Measurements from ENCODE around the gene CT47C1.

CT47C1 gene

DNA sequence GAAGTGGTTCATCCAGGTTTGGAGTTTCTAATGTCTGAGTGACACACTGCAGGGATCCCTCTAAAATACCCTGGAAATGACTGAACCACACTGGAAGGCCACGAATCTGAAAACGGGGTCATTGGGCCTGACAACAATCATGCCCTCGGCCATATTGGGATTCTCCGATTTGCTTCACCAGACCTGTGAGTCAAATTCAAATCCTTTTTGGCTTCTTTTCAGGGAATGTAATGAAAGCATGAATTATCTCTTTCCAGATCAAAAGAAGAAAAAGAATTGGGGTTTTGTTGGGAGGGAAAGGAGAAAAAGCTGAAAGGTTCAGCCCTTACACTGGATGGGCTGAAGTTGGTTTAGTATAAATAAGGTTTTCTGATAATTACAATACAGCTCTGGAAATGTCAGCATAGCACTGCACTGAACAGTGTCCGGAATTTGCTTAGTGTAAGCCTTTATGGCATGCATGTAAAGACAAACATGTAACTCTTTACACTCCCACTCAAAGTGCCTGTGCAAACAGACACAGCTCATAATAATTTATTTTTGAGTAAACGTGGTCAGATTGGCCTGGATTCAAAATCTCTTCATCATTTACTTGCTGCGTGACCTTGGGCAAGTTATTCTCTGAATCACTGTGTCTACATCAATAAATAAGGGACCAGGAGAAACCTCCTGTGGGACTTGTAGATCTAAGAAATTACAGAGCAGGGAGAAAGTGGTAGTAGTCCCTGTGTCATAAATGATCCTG, 21.4 kb downstream of the CT47C1 start:
- Mint-ChIP-seq H3K4me3 (no peak overlapping the region), H3K9me3 (no peaks in the 10 kb centered on the region), H3K4me1 (ENCODE audit: low read depth) (no peaks in the 10 kb centered on the region), H3K36me3 (ENCODE audit: low read depth) (no peaks in the 10 kb centered on the region), H3K27me3 (ENCODE audit: low read depth) (peaks cover 2% of the 10 kb centered on the region), H3K27ac (no peak overlapping the region)
- no peak for DNase-seq (ENCODE audit: low spot score)

DNA sequence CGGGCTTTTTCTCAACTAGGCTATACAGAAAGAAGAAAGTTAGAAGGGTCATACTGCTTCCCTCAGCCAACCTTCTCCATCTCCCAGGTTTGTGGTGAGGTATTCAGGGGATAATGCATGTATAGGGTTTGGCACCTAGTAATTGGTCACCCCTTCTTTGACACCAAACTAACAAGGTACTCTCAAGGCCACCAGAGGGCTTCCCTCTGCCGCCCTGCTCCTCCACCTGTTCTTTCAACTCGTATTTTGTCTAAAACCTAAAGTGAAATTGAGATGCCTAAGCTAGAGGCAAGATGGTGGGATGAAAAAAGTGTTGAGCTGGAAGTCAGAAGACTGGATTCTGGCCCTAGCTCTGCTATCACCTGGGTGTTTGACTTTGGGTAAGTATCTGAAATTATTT, 22.0 kb downstream of the CT47C1 start:
- Mint-ChIP-seq H3K27ac (no peak overlapping the region), H3K4me3 (no peak overlapping the region), H3K4me1 (ENCODE audit: low read depth) (no peaks in the 10 kb centered on the region), H3K9me3 (no peaks in the 10 kb centered on the region), H3K27me3 (ENCODE audit: low read depth) (peaks cover 2% of the 10 kb centered on the region), H3K36me3 (ENCODE audit: low read depth) (no peaks in the 10 kb centered on the region)
- no peak for DNase-seq (ENCODE audit: low spot score)

DNA sequence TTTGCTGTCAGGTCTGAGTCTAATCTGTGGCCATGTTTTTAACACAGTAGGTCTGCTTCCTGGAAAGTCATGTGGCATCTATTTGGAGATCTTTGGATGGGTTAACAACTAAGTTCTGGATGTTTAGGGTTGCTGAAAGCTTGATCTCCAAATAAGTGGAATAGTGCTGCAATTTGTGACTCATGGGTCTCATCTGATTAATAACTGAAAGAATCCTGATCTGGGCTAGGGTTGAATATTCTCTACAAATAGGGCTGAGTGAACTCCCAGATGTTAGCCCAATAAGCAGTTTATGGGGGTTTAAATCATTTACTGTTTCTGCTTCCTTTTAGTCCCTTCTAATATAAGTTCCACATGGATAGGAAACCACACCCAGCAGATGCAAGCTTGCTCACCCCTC, 23.1 kb downstream of the CT47C1 start:
- H3K9me3 Mint-ChIP-seq = no peaks in the 10 kb centered on the region
- no peak overlapping the region for H3K27ac Mint-ChIP-seq
- no peaks in the 10 kb centered on the region for H3K4me1 Mint-ChIP-seq (ENCODE audit: low read depth)
- no peaks in the 10 kb centered on the region for H3K36me3 Mint-ChIP-seq (ENCODE audit: low read depth)
- H3K4me3 Mint-ChIP-seq = no peak overlapping the region
- peaks cover 2% of the 10 kb centered on the region for H3K27me3 Mint-ChIP-seq (ENCODE audit: low read depth)
- no peak for DNase-seq (ENCODE audit: low spot score)

DNA sequence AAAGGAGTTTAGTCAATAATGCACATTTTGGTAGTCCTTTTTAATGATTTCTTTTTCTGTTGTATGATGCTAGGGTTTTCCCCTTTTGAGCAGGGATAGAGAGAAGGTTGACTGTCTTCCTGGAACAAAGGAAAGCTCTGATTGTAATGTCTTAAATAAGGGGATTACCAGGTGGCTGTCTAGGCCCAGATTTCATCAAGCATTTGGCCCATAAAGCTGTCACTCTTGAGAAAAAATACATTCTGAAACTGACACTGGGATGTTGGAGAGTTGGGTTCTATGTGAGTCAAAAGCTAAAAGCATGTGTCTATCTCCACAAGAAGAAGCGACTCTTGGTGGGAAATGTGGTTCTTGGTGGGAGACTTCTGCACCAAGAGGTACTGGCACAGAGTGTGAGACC, 28.4 kb downstream of the CT47C1 start:
- Mint-ChIP-seq H3K36me3 (ENCODE audit: low read depth) (no peaks in the 10 kb centered on the region), H3K9me3 (no peaks in the 10 kb centered on the region), H3K4me1 (ENCODE audit: low read depth) (no peaks in the 10 kb centered on the region), H3K27ac (no peak overlapping the region), H3K27me3 (ENCODE audit: low read depth) (peaks cover 6% of the 10 kb centered on the region), H3K4me3 (no peak overlapping the region)
- DNase-seq (ENCODE audit: low spot score) = no peak

DNA sequence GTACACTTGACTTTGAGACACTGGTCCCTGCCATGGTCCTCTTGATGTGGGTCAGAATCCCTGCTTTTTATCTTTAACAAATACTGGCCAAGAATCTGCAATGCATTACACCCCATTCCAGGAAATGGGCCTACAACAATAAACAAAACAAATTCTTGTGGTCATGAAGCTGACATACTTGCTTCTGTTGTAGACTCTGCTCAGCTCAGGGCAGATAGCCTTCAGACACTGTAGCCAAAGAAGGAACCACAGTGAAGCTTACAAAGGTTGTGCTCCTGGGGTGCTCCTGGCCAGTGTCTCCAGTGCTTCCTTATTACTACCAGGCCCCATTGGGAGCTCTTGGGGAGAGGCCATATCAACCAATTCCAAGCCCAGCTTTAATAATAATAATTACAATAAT, 33.0 kb downstream of the CT47C1 start:
- no peak overlapping the region for H3K4me3 Mint-ChIP-seq
- H3K36me3 Mint-ChIP-seq (ENCODE audit: low read depth) = no peaks in the 10 kb centered on the region
- no peaks in the 10 kb centered on the region for H3K9me3 Mint-ChIP-seq
- no peaks in the 10 kb centered on the region for H3K4me1 Mint-ChIP-seq (ENCODE audit: low read depth)
- H3K27me3 Mint-ChIP-seq (ENCODE audit: low read depth) = peaks cover 3% of the 10 kb centered on the region
- no peak for DNase-seq (ENCODE audit: low spot score)
- H3K27ac Mint-ChIP-seq = no peak overlapping the region

DNA sequence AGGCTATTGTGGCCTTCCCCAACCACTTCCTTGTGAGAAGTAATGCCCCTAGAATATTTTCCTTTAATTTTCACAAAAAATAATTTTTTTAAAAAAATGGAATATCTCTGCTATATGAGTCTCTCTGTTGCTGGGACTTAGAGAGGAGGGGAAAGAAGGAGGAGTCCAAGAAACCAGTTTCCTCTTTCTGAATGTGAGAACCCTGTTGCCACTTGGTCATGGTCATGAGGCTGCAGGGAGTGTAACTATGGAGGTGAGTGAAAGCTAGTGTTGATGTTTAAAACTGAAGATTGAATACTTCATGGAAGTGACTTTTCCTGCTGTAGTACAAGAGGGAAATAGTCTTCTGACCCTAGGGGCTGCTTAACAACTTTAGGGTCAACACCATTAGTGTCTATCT, 34.4 kb downstream of the CT47C1 start:
- no peaks in the 10 kb centered on the region for H3K36me3 Mint-ChIP-seq (ENCODE audit: low read depth)
- H3K27me3 Mint-ChIP-seq (ENCODE audit: low read depth) = peaks cover 3% of the 10 kb centered on the region
- no peak overlapping the region for H3K27ac Mint-ChIP-seq
- H3K9me3 Mint-ChIP-seq = no peaks in the 10 kb centered on the region
- H3K4me3 Mint-ChIP-seq = no peak overlapping the region
- no peaks in the 10 kb centered on the region for H3K4me1 Mint-ChIP-seq (ENCODE audit: low read depth)
- no peak for DNase-seq (ENCODE audit: low spot score)

DNA sequence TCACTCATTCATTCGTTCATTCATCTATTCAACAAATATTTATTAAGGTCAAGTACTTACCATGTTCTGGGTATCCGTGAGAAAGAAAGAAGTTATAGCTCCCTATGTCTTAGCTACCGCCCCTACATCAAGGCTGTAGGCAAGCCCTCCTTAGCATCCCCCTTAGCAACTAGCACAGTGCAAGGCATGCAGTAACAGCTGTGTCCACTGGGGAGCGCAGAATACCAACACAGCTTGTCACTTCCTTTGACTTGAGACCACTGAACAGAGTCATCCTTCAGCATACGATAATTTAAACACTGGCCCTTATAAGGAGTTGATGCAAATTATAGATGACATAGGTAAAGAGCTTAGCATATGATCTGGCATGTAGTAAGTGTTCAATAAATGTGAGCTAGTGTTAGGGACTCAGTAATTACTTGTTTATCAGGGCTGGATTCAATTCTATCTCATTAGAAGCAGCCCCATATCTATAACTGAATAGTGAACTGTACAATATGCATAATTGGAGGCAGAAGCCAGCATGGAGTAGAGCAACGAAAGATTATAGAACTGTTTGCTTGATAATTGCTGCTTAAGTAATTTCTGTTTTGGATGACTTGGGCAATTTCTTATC, 46.1 kb downstream of the CT47C1 start:
- H3K4me1 Mint-ChIP-seq (ENCODE audit: low read depth) = no peaks in the 10 kb centered on the region
- no peaks in the 10 kb centered on the region for H3K9me3 Mint-ChIP-seq
- H3K27ac Mint-ChIP-seq = no peak overlapping the region
- H3K27me3 Mint-ChIP-seq (ENCODE audit: low read depth) = peaks cover 2% of the 10 kb centered on the region
- no peaks in the 10 kb centered on the region for H3K36me3 Mint-ChIP-seq (ENCODE audit: low read depth)
- peak; percentile 4 for DNase-seq (ENCODE audit: low spot score)
- no peak overlapping the region for H3K4me3 Mint-ChIP-seq

DNA sequence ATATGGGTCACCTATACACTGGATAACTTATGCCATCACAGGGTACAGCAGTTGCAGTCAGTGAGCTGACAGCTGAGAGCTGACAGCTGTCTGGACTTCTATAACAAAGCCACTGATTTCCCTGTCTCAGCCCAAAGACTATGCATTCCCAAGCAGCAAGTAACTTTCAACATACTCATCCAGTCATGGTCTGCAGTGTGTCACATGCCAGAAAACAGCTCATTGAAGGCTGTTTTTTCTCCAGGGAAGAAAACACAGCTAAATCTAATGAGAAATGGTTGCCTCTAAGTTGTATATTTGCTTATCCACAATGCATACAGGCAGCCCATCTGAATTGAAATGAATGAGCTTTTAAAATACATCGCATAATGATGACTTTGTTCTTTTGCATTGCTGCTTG, 48.5 kb downstream of the CT47C1 start:
- H3K27me3 Mint-ChIP-seq (ENCODE audit: low read depth) = peaks cover 2% of the 10 kb centered on the region
- no peak for DNase-seq (ENCODE audit: low spot score)
- H3K36me3 Mint-ChIP-seq (ENCODE audit: low read depth) = no peaks in the 10 kb centered on the region
- H3K4me1 Mint-ChIP-seq (ENCODE audit: low read depth) = no peaks in the 10 kb centered on the region
- H3K4me3 Mint-ChIP-seq = no peak overlapping the region
- no peak overlapping the region for H3K27ac Mint-ChIP-seq
- no peaks in the 10 kb centered on the region for H3K9me3 Mint-ChIP-seq

All from T-helper 2 cell treated with Interferon-gamma antibody and Interleukin-4, amounts not matched to agents 5 μg/mL and 100 μg/mL, for 36 hours (primary cell).